GM06990 (cell line): Measurements from ENCODE around the gene STX10.

ENCODE experiments used
- DNase-seq: peaks from one replicate; pipeline ENCODE4 v3.0.0-alpha.2; 2011; ENCODE audit not compliant: insufficient read length; ENCODE audit errors: extremely low read depth
- H3K27me3 ChIP-seq: replicated peaks from 2 replicates; pipeline ENCODE4 v1.6.0; 2011; ENCODE audit warnings: low read length; ENCODE audit not compliant: control insufficient read depth, insufficient read depth
- H3K36me3 ChIP-seq: 2 replicates; pipeline ENCODE4 v1.5.1; 2011; ENCODE audit warnings: low read length; ENCODE audit not compliant: control insufficient read depth, insufficient read depth
- H3K4me3 ChIP-seq: replicated peaks from 2 replicates; pipeline ENCODE4 v1.5.1; 2011; ENCODE audit warnings: low read depth, mild to moderate bottlenecking, control low read depth, low read length
- CTCF ChIP-seq: IDR thresholded peaks from 2 replicates; pipeline ENCODE4 v1.5.1; 2011; ENCODE audit warnings: low read length, control low read depth, mild to moderate bottlenecking, inconsistent platforms; ENCODE audit not compliant: insufficient read depth, poor library complexity, severe bottlenecking

Gene STX10

GRCh38 chr19:13155472-13156359, 5.5 kb upstream of the STX10 start:
- peak; percentile 91 for DNase-seq
- TF ChIP-seq CTCF, result no peak

DNA sequence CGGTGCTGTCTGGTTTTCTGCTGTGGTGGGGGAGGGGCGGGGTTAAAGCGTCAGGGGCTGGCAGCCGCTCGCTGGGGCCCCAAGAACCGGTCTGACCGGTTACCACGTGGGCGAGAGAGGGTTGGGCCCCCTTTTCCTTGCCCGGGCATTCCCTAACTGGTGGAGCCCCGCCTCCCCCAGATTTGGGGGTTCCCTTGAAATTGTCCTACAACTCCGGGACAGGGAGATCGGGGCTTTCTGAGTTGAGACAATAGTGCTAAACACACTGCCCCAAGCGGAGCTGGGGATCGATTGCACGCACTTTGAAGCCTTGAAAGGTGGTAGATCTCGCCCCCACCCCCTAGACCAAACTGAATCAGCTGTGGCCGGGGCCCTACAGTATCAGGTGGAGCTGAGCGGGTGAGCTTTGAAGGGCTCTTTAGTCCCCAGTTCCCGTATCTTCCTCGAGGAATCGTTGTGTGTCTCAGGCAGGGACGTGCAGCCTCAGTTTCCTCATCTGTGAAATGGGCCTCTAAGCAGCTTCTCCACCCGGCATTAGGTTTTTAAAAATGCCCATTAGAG, 4.8 kb upstream of the STX10 start:
- H3K4me3 ChIP-seq, result peak overlapping the region; percentile 94
- H3K36me3 ChIP-seq, result no peaks in the 10 kb centered on the region; the same call in none of the 2 replicates
- TF ChIP-seq CTCF, result peak; percentile 51
- peak; percentile 79 for DNase-seq
- H3K27me3 ChIP-seq, result no peaks in the 10 kb centered on the region

More at GRCh38 chr19:13155472-13156359, 5.5 kb upstream of the STX10 start:
- H3K4me3 ChIP-seq, result peak overlapping the region; percentile 94
- H3K36me3 ChIP-seq, result no peaks in the 10 kb centered on the region; the same call in none of the 2 replicates
- no peaks in the 10 kb centered on the region for H3K27me3 ChIP-seq

- Histone ChIP-seq H3K27me3 (no peaks in the 10 kb centered on the region), H3K4me3 (peak overlapping the region; percentile 94), H3K36me3 (no peaks in the 10 kb centered on the region; the same call in none of the 2 replicates)
- no peak for TF ChIP-seq CTCF
- peak; percentile 77 for DNase-seq
Observed at GRCh38 chr19:13154241-13154778, 4.1 kb upstream of the STX10 start.

DNA sequence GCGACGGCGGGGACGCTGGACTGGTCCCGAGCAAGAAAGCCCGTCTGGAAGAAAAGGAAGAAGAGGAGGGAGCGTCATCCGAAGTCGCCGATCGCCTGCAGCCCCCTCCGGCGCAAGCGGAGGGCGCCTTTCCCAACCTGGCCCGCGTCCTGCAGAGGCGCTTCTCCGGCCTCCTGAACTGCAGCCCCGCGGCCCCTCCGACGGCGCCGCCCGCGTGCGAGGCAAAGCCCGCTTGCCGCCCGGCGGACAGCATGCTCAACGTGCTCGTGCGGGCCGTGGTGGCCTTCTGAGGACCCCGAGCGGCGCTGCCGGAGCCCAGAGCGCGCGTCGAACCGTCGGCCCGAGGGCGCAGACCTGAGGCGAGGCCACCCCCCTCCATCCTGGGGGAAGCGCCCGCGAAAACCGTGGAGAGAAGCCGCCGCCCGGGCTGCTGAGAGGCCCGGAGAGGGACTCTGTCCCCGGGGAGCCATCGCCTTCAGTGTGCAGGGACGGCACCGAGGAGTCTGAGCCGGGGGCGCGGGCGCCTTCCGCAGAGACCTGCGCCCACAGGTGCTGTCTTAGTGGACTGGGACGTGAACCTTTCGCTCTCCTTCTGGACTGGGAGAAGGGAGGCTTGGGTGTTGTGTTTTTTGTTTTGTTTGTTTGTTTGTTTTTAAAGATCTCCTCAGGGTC, 3.5 kb upstream of the STX10 start:
- no peak for DNase-seq
- TF ChIP-seq CTCF, result no peak
- Histone ChIP-seq H3K36me3 (no peaks in the 10 kb centered on the region; the same call in none of the 2 replicates), H3K4me3 (peak overlapping the region; percentile 94), H3K27me3 (no peaks in the 10 kb centered on the region)

DNA sequence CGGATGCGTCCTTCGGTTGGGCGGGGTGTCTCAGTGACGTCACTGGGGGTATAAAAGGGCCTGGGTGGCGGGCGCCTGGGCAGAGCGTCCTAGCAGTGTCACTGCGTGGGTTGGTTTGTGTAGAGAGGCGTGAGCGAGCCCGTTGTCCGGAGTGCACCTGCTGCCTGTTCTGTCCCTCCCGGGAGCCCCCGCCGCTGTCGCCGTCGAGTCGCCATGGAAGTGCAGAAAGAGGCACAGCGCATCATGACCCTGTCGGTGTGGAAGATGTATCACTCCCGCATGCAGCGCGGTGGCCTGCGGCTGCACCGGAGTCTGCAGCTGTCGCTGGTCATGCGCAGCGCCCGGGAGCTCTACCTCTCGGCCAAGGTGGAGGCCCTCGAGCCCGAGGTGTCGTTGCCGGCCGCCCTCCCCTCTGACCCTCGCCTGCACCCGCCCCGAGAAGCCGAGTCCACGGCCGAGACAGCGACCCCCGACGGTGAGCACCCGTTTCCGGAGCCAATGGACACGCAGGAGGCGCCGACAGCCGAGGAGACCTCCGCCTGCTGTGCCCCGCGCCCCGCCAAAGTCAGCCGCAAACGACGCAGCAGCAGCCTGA, 2.9 kb upstream of the STX10 start:
- peak; percentile 18 for TF ChIP-seq CTCF
- Histone ChIP-seq H3K27me3 (no peaks in the 10 kb centered on the region), H3K4me3 (peak overlapping the region; percentile 94), H3K36me3 (no peaks in the 10 kb centered on the region; the same call in none of the 2 replicates)
- peak; percentile 97 for DNase-seq
